GM12878 (cell line): ENCODE results near the gene TRAF2. TPM values are rescaled to one million over a fixed set of nuclear protein-coding genes. Genes with fewer than 3 reads are reported as not detected.

ENCODE experiments used
- ASH2L ChIP-seq: fragments of 300-600, 200-600 bp; sonication (generic); IDR thresholded peaks from 2 replicates; pipeline ENCODE4 v1.6.1; 2017; ENCODE audit warnings: low read depth, mild to moderate bottlenecking, borderline replicate concordance
- ATF7 ChIP-seq: fragments of 450-650 bp; IDR thresholded peaks from 2 replicates; pipeline ENCODE4 v1.6.1; 2016; ENCODE audit warnings: low read depth, mild to moderate bottlenecking
- BCLAF1 ChIP-seq: fragments of 450-650 bp; IDR thresholded peaks from 2 replicates; pipeline ENCODE4 v1.6.1; 2017; ENCODE audit warnings: antibody characterized with exemption, mild to moderate bottlenecking, moderate library complexity
- BHLHE40 ChIP-seq, 2 experiments: fragments of 450-650 bp in 1 of 2; IDR thresholded peaks; 2 replicates each; pipeline ENCODE4 v1.6.1; 2011 to 2017; ENCODE audit warnings: low read depth in 2 of 2, borderline replicate concordance in 1 of 2, improper control_type of control experiment in 1 of 2, low read length in 1 of 2, mild to moderate bottlenecking in 1 of 2
- CEBPB ChIP-seq, 2 experiments: fragments of 150-350 bp in 1 of 2; IDR thresholded peaks; 2 replicates each; pipeline ENCODE4 v1.6.1; 2012 to 2014; ENCODE audit warnings: low read depth in 2 of 2, low read length in 2 of 2, borderline replicate concordance in 1 of 2, inconsistent platforms in 1 of 2
- E4F1 ChIP-seq: fragments of 450-650 bp; IDR thresholded peaks from 2 replicates; pipeline ENCODE4 v1.6.1; 2018; ENCODE audit warnings: borderline replicate concordance, mild to moderate bottlenecking; ENCODE audit not compliant: partially characterized antibody
- GATAD2B ChIP-seq: fragments of 450-650 bp; conservative IDR thresholded peaks from 2 replicates; pipeline ENCODE4 v1.6.1; 2017; ENCODE audit warnings: low read depth, mild to moderate bottlenecking, moderate library complexity
- HDGF ChIP-seq: fragments of 450-650 bp; IDR thresholded peaks from 2 replicates; pipeline ENCODE4 v1.6.1; 2016; ENCODE audit warnings: antibody characterized with exemption
- IKZF2 ChIP-seq, 2 experiments: fragments of 450-650 bp; IDR thresholded peaks; 2 replicates each; pipeline ENCODE4 v1.6.1; 2017; ENCODE audit warnings: mild to moderate bottlenecking in 2 of 2, moderate library complexity in 2 of 2
- IRF5 ChIP-seq: fragments of 450-650 bp; IDR thresholded peaks from 2 replicates; pipeline ENCODE4 v1.6.1; 2017; ENCODE audit warnings: borderline replicate concordance
- LARP7 ChIP-seq: fragments of 450-650 bp; IDR thresholded peaks from 2 replicates; pipeline ENCODE4 v1.6.1; 2017; ENCODE audit warnings: mild to moderate bottlenecking
- NFYB ChIP-seq: IDR thresholded peaks from 2 replicates; pipeline ENCODE4 v1.6.1; 2011; ENCODE audit warnings: low read depth, mild to moderate bottlenecking, low read length, improper control_type of control experiment, moderate library complexity; ENCODE audit not compliant: insufficient read depth
- NR2F1 ChIP-seq: fragments of 450-650 bp; conservative IDR thresholded peaks from 2 replicates; pipeline ENCODE4 v1.6.1; 2017; ENCODE audit warnings: mild to moderate bottlenecking
- TARDBP ChIP-seq: IDR thresholded peaks from 2 replicates; pipeline ENCODE4 v1.6.1; 2016; ENCODE audit warnings: borderline replicate concordance
- TBL1XR1 ChIP-seq: IDR thresholded peaks from 2 replicates; pipeline ENCODE4 v1.6.1; 2012; ENCODE audit warnings: low read depth, low read length, improper control_type of control experiment
- USF1 ChIP-seq: IDR thresholded peaks from 2 replicates; pipeline ENCODE4 v1.6.1; 2011; ENCODE audit warnings: borderline replicate concordance, low read depth, mild to moderate bottlenecking, moderate library complexity, mixed read lengths, low read length; ENCODE audit not compliant: insufficient read depth; ENCODE audit errors: extremely low read length
- ZNF274 ChIP-seq: IDR thresholded peaks from one replicate; pipeline ENCODE4 v1.8.0; 2011; ENCODE audit not compliant: insufficient read length, insufficient read depth
- ZNF687 ChIP-seq: fragments of 450-650 bp; IDR thresholded peaks from 2 replicates; pipeline ENCODE4 v1.6.1; 2017; ENCODE audit warnings: mild to moderate bottlenecking, moderate library complexity
- polyA plus RNA-seq, 11 experiments: library from polyadenylated mRNA; depleted of rRNA in 4 of 11; unstranded in 6 of 11; stranded (reverse) in 5 of 11; fragments of >200 nt; fragmentation: Nextera tagmentation in 4 of 11; fragmentation: Illumina TruSeq in 1 of 11; extraction: Ambion mirVana in 4 of 11; extraction: Trizol in 1 of 11; gene quantifications; 1 replicate in 1 of 11; 2 replicates in 10 of 11; pipeline versions ENCODE4 v1.2.1 to v1.2.3, GENCODE V29; 2011 to 2016; ENCODE audit warnings: inconsistent platforms in 2 of 11, missing spikeins in 2 of 11, low read depth in 1 of 11
- total RNA-seq, 4 experiments: library from RNA; depleted of rRNA in 3 of 4; stranded (reverse); fragments of >200 nt in 3 of 4; fragmentation: Illumina TruSeq in 1 of 4; extraction: Trizol in 1 of 4; gene quantifications; 2 replicates each; pipeline versions ENCODE4 v1.2.1 to v1.2.3, GENCODE V29; 2013 to 2021

TRAF2 gene
- total and polyA plus RNA-seq, 10 of the 15 experiments (the other 5 are each of a cell fraction or from before 2014, with no cell fraction given), result 0.34 to 39.5 (median 18.7) TPM

GRCh38 chr9:136881691-136882108 is 4.6 kb upstream of the TRAF2 start (continued):
- no peak for TF ChIP-seq E4F1
- no peak for TF ChIP-seq TBL1XR1
- TF ChIP-seq NFYB, result no peak
- 0 out of 2 replicates have a peak, but pooled peaks have one; percentile 7 for TF ChIP-seq GATAD2B
- peak; percentile 20; the same call in 1 of the 2 replicates for TF ChIP-seq ZNF687
- TF ChIP-seq IKZF2 (IDR thresholded peaks at IDR 0.05), result peak; percentile 40 to 64; a peak in 2 of 4 replicates
- TF ChIP-seq HDGF, result no peak
- no peak for TF ChIP-seq ASH2L
- TF ChIP-seq BCLAF1, result no peak
- TF ChIP-seq ATF7, result no peak
- no peak for TF ChIP-seq CEBPB (IDR thresholded peaks at IDR 0.05; ENCODE audit: borderline replicate concordance in 1 of 2, low read depth in 2 of 2, low read length in 2 of 2)
- no peak for TF ChIP-seq LARP7
- no peak for TF ChIP-seq NR2F1
- TF ChIP-seq IRF5, result no peak
- TF ChIP-seq BHLHE40 (IDR thresholded peaks at IDR 0.05; ENCODE audit: borderline replicate concordance in 1 of 2, low read depth in 2 of 2, low read length in 1 of 2), result peak in 1 of 2 experiments; percentile 68; a peak in 1 of 4 replicates
- no peak for TF ChIP-seq TARDBP
- TF ChIP-seq ZNF274, result no peak
- TF ChIP-seq USF1, result peak; percentile 1
